HepG2 (cell line): ENCODE data around the gene ZWILCH. TPM values are rescaled to one million over a fixed set of nuclear protein-coding genes. Genes with fewer than 3 reads are reported as not detected.

Experiments used
- CSRNP1 ChIP-seq: sonication (generic); formaldehyde crosslinking; IDR thresholded peaks from 2 replicates; pipeline ENCODE4 v1.8.1; 2023; ENCODE audit warnings: mild to moderate bottlenecking, missing genetic modification reagents
- HBP1 ChIP-seq: IDR thresholded peaks from 2 replicates; pipeline ENCODE4 v1.6.1; 2016; ENCODE audit warnings: low read depth, control low read depth
- MTERF4 ChIP-seq: sonication (generic); formaldehyde crosslinking; IDR thresholded peaks from 2 replicates; pipeline ENCODE4 v1.8.0; 2023; ENCODE audit warnings: mild to moderate bottlenecking, missing genetic modification reagents
- NCOA1 ChIP-seq: sonication (generic); formaldehyde crosslinking; IDR thresholded peaks from 2 replicates; pipeline ENCODE4 v1.9.0; 2021; ENCODE audit warnings: missing genetic modification reagents
- NFAT5 ChIP-seq: sonication (generic); formaldehyde crosslinking; IDR thresholded peaks from 2 replicates; pipeline ENCODE4 v1.4.0; 2020; ENCODE audit warnings: missing genetic modification reagents
- TBX3 ChIP-seq: fragments of 450-650 bp; IDR thresholded peaks from 2 replicates; pipeline ENCODE4 v1.6.1; 2017; ENCODE audit warnings: antibody characterized with exemption, mild to moderate bottlenecking, inconsistent platforms, borderline replicate concordance
- THRA ChIP-seq: sonication (generic); formaldehyde crosslinking; IDR thresholded peaks from 2 replicates; pipeline ENCODE4 v1.4.0; 2020; ENCODE audit warnings: missing genetic modification reagents, borderline replicate concordance
- polyA plus RNA-seq, 8 experiments: library from polyadenylated mRNA; depleted of rRNA in 3 of 8; stranded (reverse) in 7 of 8; unstranded in 1 of 8; fragments of >200 nt; fragmentation: Illumina TruSeq in 4 of 8; extraction: Trizol in 4 of 8; gene quantifications; 2 replicates each; pipeline versions ENCODE4 v1.2.1 to v1.2.3, GENCODE V29; 2011 to 2016; ENCODE audit warnings: low read depth in 4 of 8, missing spikeins in 1 of 8, mixed read lengths in 1 of 8; ENCODE audit not compliant: insufficient read depth in 1 of 8
- total RNA-seq, 5 experiments: library from RNA; depleted of rRNA; stranded (reverse); fragments of >200 nt; fragmentation: Illumina TruSeq; extraction: Trizol; gene quantifications; 2 replicates each; pipeline ENCODE4 v1.2.3, GENCODE V29; 2016; ENCODE audit warnings: low read depth in 1 of 5

Gene ZWILCH
- total and polyA plus RNA-seq, 2 of the 13 experiments (the other 11 are each of a cell fraction or from before 2014, with no cell fraction given) = 9.5 to 27.8 TPM

- TF ChIP-seq HBP1 (CRISPR knock-in tag) (no peak), NFAT5 (no peak), MTERF4 (CRISPR knock-in tag) (no peak), CSRNP1 (CRISPR knock-in tag) (no peak), THRA (CRISPR knock-in tag) (no peak), TBX3 (no peak), NCOA1 (no peak)
Measured at GRCh38 chr15:66555685-66556084, 50.6 kb downstream of the ZWILCH start (continued).
